ENCODE data around the gene ROR2.

GRCh38 chr9:91604451-91605179 lies 345.4 kb downstream of the ROR2 start:
- TF ChIP-seq POLR2A (IDR thresholded peaks at IDR 0.05) (no peak), CTCF (IDR thresholded peaks at IDR 0.05) (no peak)

All from uterus (tissue), 2 donors.